Ishikawa (cell line): Measurements from ENCODE around the gene MYH15.

Source experiments
- CEBPB ChIP-seq: IDR thresholded peaks from 2 replicates; pipeline ENCODE4 v1.6.1; 2012
- CREB1 ChIP-seq: IDR thresholded peaks from 2 replicates; pipeline ENCODE4 v1.6.1; 2012; ENCODE audit warnings: low read depth
- EGR1 ChIP-seq: IDR thresholded peaks from 2 replicates; pipeline ENCODE4 v1.6.1; 2012
- EP300 ChIP-seq: IDR thresholded peaks from 2 replicates; pipeline ENCODE4 v1.6.1; 2012; ENCODE audit warnings: borderline replicate concordance
- NFIC ChIP-seq: IDR thresholded peaks from 2 replicates; pipeline ENCODE4 v1.6.1; 2012
- RAD21 ChIP-seq: IDR thresholded peaks from 2 replicates; pipeline ENCODE4 v1.6.1; 2012; ENCODE audit warnings: low read depth
- TAF1 ChIP-seq: IDR thresholded peaks from 2 replicates; pipeline ENCODE4 v1.6.1; 2012; ENCODE audit warnings: low read depth, mild to moderate bottlenecking
- TCF12 ChIP-seq: IDR thresholded peaks from 2 replicates; pipeline ENCODE4 v1.6.1; 2012; ENCODE audit warnings: low read depth
- TEAD4 ChIP-seq: IDR thresholded peaks from 2 replicates; pipeline ENCODE4 v1.6.1; 2012
- YY1 ChIP-seq: IDR thresholded peaks from 2 replicates; pipeline ENCODE4 v1.6.1; 2012; ENCODE audit warnings: low read depth
- ZBTB7A ChIP-seq: IDR thresholded peaks from 2 replicates; pipeline ENCODE4 v1.6.1; 2012; ENCODE audit warnings: low read depth
- TF ChIP-seq, protein P1 (sequence below): IDR thresholded peaks from 2 replicates; pipeline ENCODE4 v1.6.1; 2012; ENCODE audit warnings: low read depth, mild to moderate bottlenecking
- TF ChIP-seq, protein P2 (sequence below): IDR thresholded peaks from 2 replicates; pipeline ENCODE4 v1.6.1; 2012

- no peak for TF ChIP-seq EP300
- TF ChIP-seq, protein P1, sequence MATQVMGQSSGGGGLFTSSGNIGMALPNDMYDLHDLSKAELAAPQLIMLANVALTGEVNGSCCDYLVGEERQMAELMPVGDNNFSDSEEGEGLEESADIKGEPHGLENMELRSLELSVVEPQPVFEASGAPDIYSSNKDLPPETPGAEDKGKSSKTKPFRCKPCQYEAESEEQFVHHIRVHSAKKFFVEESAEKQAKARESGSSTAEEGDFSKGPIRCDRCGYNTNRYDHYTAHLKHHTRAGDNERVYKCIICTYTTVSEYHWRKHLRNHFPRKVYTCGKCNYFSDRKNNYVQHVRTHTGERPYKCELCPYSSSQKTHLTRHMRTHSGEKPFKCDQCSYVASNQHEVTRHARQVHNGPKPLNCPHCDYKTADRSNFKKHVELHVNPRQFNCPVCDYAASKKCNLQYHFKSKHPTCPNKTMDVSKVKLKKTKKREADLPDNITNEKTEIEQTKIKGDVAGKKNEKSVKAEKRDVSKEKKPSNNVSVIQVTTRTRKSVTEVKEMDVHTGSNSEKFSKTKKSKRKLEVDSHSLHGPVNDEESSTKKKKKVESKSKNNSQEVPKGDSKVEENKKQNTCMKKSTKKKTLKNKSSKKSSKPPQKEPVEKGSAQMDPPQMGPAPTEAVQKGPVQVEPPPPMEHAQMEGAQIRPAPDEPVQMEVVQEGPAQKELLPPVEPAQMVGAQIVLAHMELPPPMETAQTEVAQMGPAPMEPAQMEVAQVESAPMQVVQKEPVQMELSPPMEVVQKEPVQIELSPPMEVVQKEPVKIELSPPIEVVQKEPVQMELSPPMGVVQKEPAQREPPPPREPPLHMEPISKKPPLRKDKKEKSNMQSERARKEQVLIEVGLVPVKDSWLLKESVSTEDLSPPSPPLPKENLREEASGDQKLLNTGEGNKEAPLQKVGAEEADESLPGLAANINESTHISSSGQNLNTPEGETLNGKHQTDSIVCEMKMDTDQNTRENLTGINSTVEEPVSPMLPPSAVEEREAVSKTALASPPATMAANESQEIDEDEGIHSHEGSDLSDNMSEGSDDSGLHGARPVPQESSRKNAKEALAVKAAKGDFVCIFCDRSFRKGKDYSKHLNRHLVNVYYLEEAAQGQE: no peak
- TF ChIP-seq TEAD4: no peak
- no peak for TF ChIP-seq RAD21
- TF ChIP-seq EGR1: no peak
- no peak for TF ChIP-seq ZBTB7A
- TF ChIP-seq NFIC: no peak
- TF ChIP-seq YY1: no peak
- TF ChIP-seq, protein P2, sequence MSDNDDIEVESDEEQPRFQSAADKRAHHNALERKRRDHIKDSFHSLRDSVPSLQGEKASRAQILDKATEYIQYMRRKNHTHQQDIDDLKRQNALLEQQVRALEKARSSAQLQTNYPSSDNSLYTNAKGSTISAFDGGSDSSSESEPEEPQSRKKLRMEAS: no peak
- TF ChIP-seq TCF12: no peak
- TF ChIP-seq TAF1: no peak
- no peak for TF ChIP-seq CEBPB
- TF ChIP-seq CREB1: no peak
Observed at GRCh38 chr3:108404368-108404767, 106.0 kb downstream of the MYH15 start.
